DND-41 (cell line): ENCODE results near the gene NFKBIE.

Source experiments
- EZH2 ChIP-seq: IDR thresholded peaks from 3 replicates; pipeline ENCODE4 v1.6.1; 2012; ENCODE audit warnings: borderline replicate concordance, low read depth, mild to moderate bottlenecking, moderate library complexity, low read length, inconsistent platforms; ENCODE audit not compliant: severe bottlenecking
- TF ChIP-seq, protein P1 (sequence below): IDR thresholded peaks from 2 replicates; pipeline ENCODE4 v1.5.1; 2012; ENCODE audit warnings: borderline replicate concordance, low read length, moderate library complexity, mild to moderate bottlenecking; ENCODE audit not compliant: poor library complexity, severe bottlenecking; ENCODE audit errors: extremely low read depth

DNA sequence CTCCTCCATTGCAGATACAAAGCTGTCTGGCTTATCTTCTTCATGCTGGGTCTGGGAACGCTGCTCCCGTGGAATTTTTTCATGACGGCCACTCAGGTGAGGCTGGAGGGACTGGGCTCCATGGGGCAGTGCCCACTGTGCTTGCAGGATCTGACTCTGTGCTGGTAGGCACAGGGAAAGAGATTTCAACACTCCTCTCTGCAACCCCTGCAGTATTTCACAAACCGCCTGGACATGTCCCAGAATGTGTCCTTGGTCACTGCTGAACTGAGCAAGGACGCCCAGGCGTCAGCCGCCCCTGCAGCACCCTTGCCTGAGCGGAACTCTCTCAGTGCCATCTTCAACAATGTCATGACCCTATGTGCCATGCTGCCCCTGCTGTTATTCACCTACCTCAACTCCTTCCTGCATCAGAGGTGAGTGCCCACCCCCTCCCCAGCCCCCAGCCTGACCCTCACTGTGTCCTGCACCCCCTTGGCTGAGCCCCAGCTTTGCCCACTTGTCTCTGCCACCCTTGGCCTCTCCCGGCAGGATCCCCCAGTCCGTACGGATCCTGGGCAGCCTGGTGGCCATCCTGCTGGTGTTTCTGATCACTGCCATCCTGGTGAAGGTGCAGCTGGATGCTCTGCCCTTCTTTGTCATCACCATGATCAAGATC, 35.8 kb downstream of the NFKBIE start:
- TF ChIP-seq, protein P1, sequence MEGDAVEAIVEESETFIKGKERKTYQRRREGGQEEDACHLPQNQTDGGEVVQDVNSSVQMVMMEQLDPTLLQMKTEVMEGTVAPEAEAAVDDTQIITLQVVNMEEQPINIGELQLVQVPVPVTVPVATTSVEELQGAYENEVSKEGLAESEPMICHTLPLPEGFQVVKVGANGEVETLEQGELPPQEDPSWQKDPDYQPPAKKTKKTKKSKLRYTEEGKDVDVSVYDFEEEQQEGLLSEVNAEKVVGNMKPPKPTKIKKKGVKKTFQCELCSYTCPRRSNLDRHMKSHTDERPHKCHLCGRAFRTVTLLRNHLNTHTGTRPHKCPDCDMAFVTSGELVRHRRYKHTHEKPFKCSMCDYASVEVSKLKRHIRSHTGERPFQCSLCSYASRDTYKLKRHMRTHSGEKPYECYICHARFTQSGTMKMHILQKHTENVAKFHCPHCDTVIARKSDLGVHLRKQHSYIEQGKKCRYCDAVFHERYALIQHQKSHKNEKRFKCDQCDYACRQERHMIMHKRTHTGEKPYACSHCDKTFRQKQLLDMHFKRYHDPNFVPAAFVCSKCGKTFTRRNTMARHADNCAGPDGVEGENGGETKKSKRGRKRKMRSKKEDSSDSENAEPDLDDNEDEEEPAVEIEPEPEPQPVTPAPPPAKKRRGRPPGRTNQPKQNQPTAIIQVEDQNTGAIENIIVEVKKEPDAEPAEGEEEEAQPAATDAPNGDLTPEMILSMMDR, result no peak
- no peak for TF ChIP-seq EZH2
